ENCODE measurements around the gene TBL3.

TBL3 gene

DNA sequence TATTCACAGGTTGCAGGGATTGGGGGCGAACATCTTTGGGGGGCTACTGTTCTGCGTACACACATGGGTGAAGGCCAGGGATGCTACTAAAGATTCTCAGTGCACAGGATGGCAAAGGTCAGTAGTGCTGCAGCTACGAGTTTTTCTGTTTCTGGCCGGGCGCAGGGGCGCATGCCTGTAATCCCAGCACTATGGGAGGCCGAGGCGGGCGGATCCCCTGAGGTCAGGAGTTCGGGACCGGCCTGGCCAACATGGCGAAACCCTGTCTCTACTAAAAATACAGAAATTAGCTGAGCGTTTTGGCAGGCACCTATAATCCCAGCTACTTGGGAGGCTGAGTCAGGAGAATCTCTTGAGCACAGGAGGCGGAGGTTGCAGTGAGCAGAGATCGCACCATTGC lies 41.7 kb downstream of the TBL3 start:
- TF ChIP-seq EZH2phosphoT487 (IDR thresholded peaks at IDR 0.05; ENCODE audit: borderline replicate concordance) = no peak
- TF ChIP-seq, protein P1, sequence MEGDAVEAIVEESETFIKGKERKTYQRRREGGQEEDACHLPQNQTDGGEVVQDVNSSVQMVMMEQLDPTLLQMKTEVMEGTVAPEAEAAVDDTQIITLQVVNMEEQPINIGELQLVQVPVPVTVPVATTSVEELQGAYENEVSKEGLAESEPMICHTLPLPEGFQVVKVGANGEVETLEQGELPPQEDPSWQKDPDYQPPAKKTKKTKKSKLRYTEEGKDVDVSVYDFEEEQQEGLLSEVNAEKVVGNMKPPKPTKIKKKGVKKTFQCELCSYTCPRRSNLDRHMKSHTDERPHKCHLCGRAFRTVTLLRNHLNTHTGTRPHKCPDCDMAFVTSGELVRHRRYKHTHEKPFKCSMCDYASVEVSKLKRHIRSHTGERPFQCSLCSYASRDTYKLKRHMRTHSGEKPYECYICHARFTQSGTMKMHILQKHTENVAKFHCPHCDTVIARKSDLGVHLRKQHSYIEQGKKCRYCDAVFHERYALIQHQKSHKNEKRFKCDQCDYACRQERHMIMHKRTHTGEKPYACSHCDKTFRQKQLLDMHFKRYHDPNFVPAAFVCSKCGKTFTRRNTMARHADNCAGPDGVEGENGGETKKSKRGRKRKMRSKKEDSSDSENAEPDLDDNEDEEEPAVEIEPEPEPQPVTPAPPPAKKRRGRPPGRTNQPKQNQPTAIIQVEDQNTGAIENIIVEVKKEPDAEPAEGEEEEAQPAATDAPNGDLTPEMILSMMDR (conservative IDR thresholded peaks at IDR 0.05; ENCODE audit: low read length) = no peak
- H3K36me3 ChIP-seq (ENCODE audit: insufficient read depth, low read length) = no peaks in the 10 kb centered on the region
- peaks cover 7% of the 10 kb centered on the region for H3K4me1 ChIP-seq (ENCODE audit: insufficient read depth, low read length, poor library complexity, severe bottlenecking)
- H3K79me2 ChIP-seq (ENCODE audit: insufficient read depth, low read length) = peaks cover 8% of the 10 kb centered on the region
- H4K20me1 ChIP-seq (ENCODE audit: insufficient read depth, low read length, poor library complexity, severe bottlenecking) = peaks cover 5% of the 10 kb centered on the region
- H3K4me3 ChIP-seq (ENCODE audit: low read length, poor library complexity, severe bottlenecking) = no peak overlapping the region
- H3F3A ChIP-seq (ENCODE audit: low read depth) = no peaks in the 10 kb centered on the region
- no peak overlapping the region for H2AFZ ChIP-seq (ENCODE audit: low read length)
- H3K9me3 ChIP-seq (ENCODE audit: insufficient read depth, low read depth, low read length) = no peaks in the 10 kb centered on the region
- no peaks in the 10 kb centered on the region for H3K9me2 ChIP-seq (replicated peaks; ENCODE audit: low read depth, low read length)
- H3K4me2 ChIP-seq (ENCODE audit: low read depth, low read length, poor library complexity, severe bottlenecking) = no peak overlapping the region
- H3K27me3 ChIP-seq (ENCODE audit: insufficient read depth, low read length, poor library complexity, severe bottlenecking) = no peaks in the 10 kb centered on the region
- H3K9ac ChIP-seq (ENCODE audit: low read depth, low read length, poor library complexity, severe bottlenecking) = no peak overlapping the region

- Histone ChIP-seq H3F3A (ENCODE audit: low read depth) (no peaks in the 10 kb centered on the region), H3K4me3 (ENCODE audit: low read length, poor library complexity, severe bottlenecking) (no peak overlapping the region), H3K9ac (ENCODE audit: low read depth, low read length, poor library complexity, severe bottlenecking) (no peak overlapping the region), H4K20me1 (ENCODE audit: insufficient read depth, low read length, poor library complexity, severe bottlenecking) (no peaks in the 10 kb centered on the region), H2AFZ (ENCODE audit: low read length) (no peak overlapping the region), H3K36me3 (ENCODE audit: insufficient read depth, low read length) (no peaks in the 10 kb centered on the region), H3K9me2 (replicated peaks; ENCODE audit: low read depth, low read length) (no peaks in the 10 kb centered on the region), H3K9me3 (ENCODE audit: insufficient read depth, low read depth, low read length) (no peaks in the 10 kb centered on the region), H3K4me2 (ENCODE audit: low read depth, low read length, poor library complexity, severe bottlenecking) (no peak overlapping the region), H3K27me3 (ENCODE audit: insufficient read depth, low read length, poor library complexity, severe bottlenecking) (no peaks in the 10 kb centered on the region), H3K79me2 (ENCODE audit: insufficient read depth, low read length) (no peaks in the 10 kb centered on the region), H3K4me1 (ENCODE audit: insufficient read depth, low read length, poor library complexity, severe bottlenecking) (peaks cover 2% of the 10 kb centered on the region)
- no peak for TF ChIP-seq EZH2phosphoT487 (IDR thresholded peaks at IDR 0.05; ENCODE audit: borderline replicate concordance)
- TF ChIP-seq, protein P1 (conservative IDR thresholded peaks at IDR 0.05; ENCODE audit: low read length) = no peak
Measured at GRCh38 chr16:2015117-2015946, 43.5 kb downstream of the TBL3 start.

GRCh38 chr16:2015947-2016208 lies 44.0 kb downstream of the TBL3 start:
- Histone ChIP-seq H3K4me2 (ENCODE audit: low read depth, low read length, poor library complexity, severe bottlenecking) (no peak overlapping the region), H3K4me1 (ENCODE audit: insufficient read depth, low read length, poor library complexity, severe bottlenecking) (no peaks in the 10 kb centered on the region), H3K9ac (ENCODE audit: low read depth, low read length, poor library complexity, severe bottlenecking) (no peak overlapping the region)

More at GRCh38 chr16:2015947-2016208, 44.0 kb downstream of the TBL3 start:
- Histone ChIP-seq H3F3A (ENCODE audit: low read depth) (no peaks in the 10 kb centered on the region), H3K27me3 (ENCODE audit: insufficient read depth, low read length, poor library complexity, severe bottlenecking) (no peaks in the 10 kb centered on the region), H3K9me2 (replicated peaks; ENCODE audit: low read depth, low read length) (no peaks in the 10 kb centered on the region), H3K4me3 (ENCODE audit: low read length, poor library complexity, severe bottlenecking) (no peak overlapping the region), H3K79me2 (ENCODE audit: insufficient read depth, low read length) (no peaks in the 10 kb centered on the region), H2AFZ (ENCODE audit: low read length) (no peak overlapping the region), H4K20me1 (ENCODE audit: insufficient read depth, low read length, poor library complexity, severe bottlenecking) (no peaks in the 10 kb centered on the region), H3K36me3 (ENCODE audit: insufficient read depth, low read length) (no peaks in the 10 kb centered on the region), H3K9me3 (ENCODE audit: insufficient read depth, low read depth, low read length) (no peaks in the 10 kb centered on the region)
- TF ChIP-seq, protein P1 (conservative IDR thresholded peaks at IDR 0.05; ENCODE audit: low read length) = no peak
- TF ChIP-seq EZH2phosphoT487 (IDR thresholded peaks at IDR 0.05; ENCODE audit: borderline replicate concordance) = no peak
